Measurements from ENCODE around the gene THAP12. TPM values are rescaled to one million over a fixed set of nuclear protein-coding genes. Genes with fewer than 3 reads are reported as not detected.
"Not testable (repeated sequence)": the region's sequence is repeated elsewhere in the genome, so short reads cannot be mapped to it uniquely, and the experiment has no call there.

THAP12 gene
- polyA plus RNA-seq, 1 donor (not counting 4 experiments of a cell fraction or from before 2014, with no cell fraction given), result 49.8 TPM

DNA sequence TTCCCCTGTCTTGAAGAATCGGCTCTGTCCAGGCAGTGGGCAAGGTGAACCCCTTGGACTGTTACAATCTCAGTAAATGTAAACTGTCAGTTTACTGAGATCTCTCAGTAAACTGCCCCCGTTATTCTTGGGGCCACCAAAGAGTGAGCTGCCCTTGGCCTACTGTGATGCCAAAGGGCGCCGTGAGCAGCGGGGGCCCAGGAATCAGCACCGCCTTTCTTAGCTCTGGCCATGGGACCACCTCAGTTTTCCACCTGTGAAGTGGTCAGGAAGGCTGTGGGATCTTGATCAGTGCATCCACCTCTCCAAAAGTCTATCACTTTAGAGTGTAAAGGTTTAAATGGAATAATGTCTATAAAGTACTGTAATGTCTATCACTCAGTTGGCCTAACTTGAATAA is 57.1 kb downstream of the THAP12 start:
- FAIRE-seq, result no peak
- no peak overlapping the region for H3K9ac ChIP-seq (ENCODE audit: control insufficient read depth, extremely low read depth, insufficient read depth, low read length)
- DNase-seq (ENCODE audit: low read depth, low spot score), result no peak
- no peak overlapping the region for H3K27ac ChIP-seq (ENCODE audit: control insufficient read depth, insufficient read depth, low read length)
- peaks cover 12% of the 10 kb centered on the region for H3K27me3 ChIP-seq (ENCODE audit: control insufficient read depth, extremely low read depth, insufficient read depth, low read length)
- TF ChIP-seq, protein P1, sequence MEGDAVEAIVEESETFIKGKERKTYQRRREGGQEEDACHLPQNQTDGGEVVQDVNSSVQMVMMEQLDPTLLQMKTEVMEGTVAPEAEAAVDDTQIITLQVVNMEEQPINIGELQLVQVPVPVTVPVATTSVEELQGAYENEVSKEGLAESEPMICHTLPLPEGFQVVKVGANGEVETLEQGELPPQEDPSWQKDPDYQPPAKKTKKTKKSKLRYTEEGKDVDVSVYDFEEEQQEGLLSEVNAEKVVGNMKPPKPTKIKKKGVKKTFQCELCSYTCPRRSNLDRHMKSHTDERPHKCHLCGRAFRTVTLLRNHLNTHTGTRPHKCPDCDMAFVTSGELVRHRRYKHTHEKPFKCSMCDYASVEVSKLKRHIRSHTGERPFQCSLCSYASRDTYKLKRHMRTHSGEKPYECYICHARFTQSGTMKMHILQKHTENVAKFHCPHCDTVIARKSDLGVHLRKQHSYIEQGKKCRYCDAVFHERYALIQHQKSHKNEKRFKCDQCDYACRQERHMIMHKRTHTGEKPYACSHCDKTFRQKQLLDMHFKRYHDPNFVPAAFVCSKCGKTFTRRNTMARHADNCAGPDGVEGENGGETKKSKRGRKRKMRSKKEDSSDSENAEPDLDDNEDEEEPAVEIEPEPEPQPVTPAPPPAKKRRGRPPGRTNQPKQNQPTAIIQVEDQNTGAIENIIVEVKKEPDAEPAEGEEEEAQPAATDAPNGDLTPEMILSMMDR (optimal IDR thresholded peaks at IDR 0.05 in 1 of 3, IDR thresholded peaks at IDR 0.05 in 1 of 3, conservative IDR thresholded peaks at IDR 0.05 in 1 of 3; ENCODE audit: extremely low read depth in 1 of 3, insufficient read depth in 2 of 3, low read length in 3 of 3), result no peak
- TF ChIP-seq EZH2 (IDR thresholded peaks at IDR 0.05; ENCODE audit: low read length), result no peak
- H3K9me1 ChIP-seq (ENCODE audit: control insufficient read depth, extremely low read depth, insufficient read depth, low read length), result no peaks in the 10 kb centered on the region
- no peaks in the 10 kb centered on the region for H4K20me1 ChIP-seq (ENCODE audit: control insufficient read depth, extremely low read depth, insufficient read depth, low read length)
- no peak overlapping the region for H3K4me3 ChIP-seq (ENCODE audit: control insufficient read depth in 2 of 3, extremely low read depth in 1 of 3, insufficient read depth in 2 of 3, low read depth in 1 of 3, low read length in 3 of 3)
- H2AFZ ChIP-seq (ENCODE audit: control insufficient read depth, low read length), result no peak overlapping the region
- H3K9me3 ChIP-seq (ENCODE audit: control insufficient read depth, low read depth, low read length), result no peaks in the 10 kb centered on the region
- no peak overlapping the region for H3K4me2 ChIP-seq (ENCODE audit: control insufficient read depth, extremely low read depth, insufficient read depth, low read depth, low read length)
- H3K4me1 ChIP-seq (ENCODE audit: control insufficient read depth, extremely low read depth, insufficient read depth, low read length), result peaks cover 11% of the 10 kb centered on the region
- no peaks in the 10 kb centered on the region for H3K36me3 ChIP-seq (ENCODE audit: control insufficient read depth in 2 of 2, extremely low read depth in 1 of 2, insufficient read depth in 2 of 2, low read length in 2 of 2)
- dilution Hi-C loops (cut with MboI; ENCODE audit: extremely low pct_ligation_motif_present, low sequenced_read_pairs), result no loop called here
- no peaks in the 10 kb centered on the region for H3K79me2 ChIP-seq (ENCODE audit: control insufficient read depth, insufficient read depth, low read length)

DNA sequence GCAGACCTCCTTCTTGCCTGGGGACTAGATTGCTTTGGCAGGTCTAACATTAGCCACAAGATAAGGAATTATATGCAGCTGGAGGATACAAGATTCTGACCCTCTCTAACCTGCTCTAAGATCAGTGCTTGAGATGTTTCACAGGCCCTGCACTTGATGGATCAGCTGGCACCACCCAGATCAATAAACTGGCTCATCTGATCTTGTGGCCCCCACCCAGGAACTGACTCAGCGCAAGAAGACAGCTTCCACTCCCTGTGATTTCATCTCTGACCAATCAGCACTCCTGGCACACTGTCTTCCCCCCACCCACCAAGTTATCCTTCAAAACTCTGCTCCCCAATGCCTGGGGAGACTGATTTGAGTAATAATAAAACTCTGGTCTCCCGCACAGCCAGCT is 57.6 kb downstream of the THAP12 start:
- peaks cover 12% of the 10 kb centered on the region for H3K27me3 ChIP-seq (ENCODE audit: control insufficient read depth, extremely low read depth, insufficient read depth, low read length)
- H3K9ac ChIP-seq (ENCODE audit: control insufficient read depth, extremely low read depth, insufficient read depth, low read length), result not testable (repeated sequence)
- FAIRE-seq, result peak; percentile 13

DNA sequence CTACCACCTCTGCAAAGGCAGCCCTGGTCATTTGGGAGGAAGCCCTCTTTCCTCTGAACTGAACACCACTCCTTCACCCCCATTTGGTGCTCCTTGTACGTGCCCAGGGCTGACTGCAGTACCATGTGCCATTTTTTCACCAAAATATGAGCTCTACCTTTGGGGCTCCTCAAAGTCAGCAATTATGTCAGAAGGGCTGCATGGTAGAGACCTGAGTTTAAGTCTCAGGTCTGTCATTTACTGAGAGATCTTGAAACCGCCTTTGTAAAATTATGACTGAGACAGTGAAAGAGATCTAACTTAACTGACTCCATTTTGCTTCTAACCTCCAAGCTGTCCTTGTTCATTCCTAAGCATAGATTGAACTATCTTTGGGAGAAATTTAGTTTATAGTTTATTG is 58.0 kb downstream of the THAP12 start:
- TF ChIP-seq EZH2 (IDR thresholded peaks at IDR 0.05; ENCODE audit: low read length), result no peak
- TF ChIP-seq, protein P1 (optimal IDR thresholded peaks at IDR 0.05 in 1 of 3, IDR thresholded peaks at IDR 0.05 in 1 of 3, conservative IDR thresholded peaks at IDR 0.05 in 1 of 3; ENCODE audit: extremely low read depth in 1 of 3, insufficient read depth in 2 of 3, low read length in 3 of 3), result no peak
- no peak for FAIRE-seq
- no peaks in the 10 kb centered on the region for H4K20me1 ChIP-seq (ENCODE audit: control insufficient read depth, extremely low read depth, insufficient read depth, low read length)
- no peak for DNase-seq (ENCODE audit: low read depth, low spot score)
- no peaks in the 10 kb centered on the region for H3K79me2 ChIP-seq (ENCODE audit: control insufficient read depth, insufficient read depth, low read length)
- peaks cover 12% of the 10 kb centered on the region for H3K27me3 ChIP-seq (ENCODE audit: control insufficient read depth, extremely low read depth, insufficient read depth, low read length)
- dilution Hi-C loops (cut with MboI; ENCODE audit: extremely low pct_ligation_motif_present, low sequenced_read_pairs), result no loop called here
- peak overlapping the region; percentile 48 for H3K4me2 ChIP-seq (ENCODE audit: control insufficient read depth, extremely low read depth, insufficient read depth, low read depth, low read length)
- no peak overlapping the region for H3K27ac ChIP-seq (ENCODE audit: control insufficient read depth, insufficient read depth, low read length)
- no peak overlapping the region for H3K9ac ChIP-seq (ENCODE audit: control insufficient read depth, extremely low read depth, insufficient read depth, low read length)
- H2AFZ ChIP-seq (ENCODE audit: control insufficient read depth, low read length), result no peak overlapping the region
- H3K4me1 ChIP-seq (ENCODE audit: control insufficient read depth, extremely low read depth, insufficient read depth, low read length), result peaks cover 11% of the 10 kb centered on the region
- no peak overlapping the region for H3K4me3 ChIP-seq (ENCODE audit: control insufficient read depth in 2 of 3, extremely low read depth in 1 of 3, insufficient read depth in 2 of 3, low read depth in 1 of 3, low read length in 3 of 3)
- no peaks in the 10 kb centered on the region for H3K9me1 ChIP-seq (ENCODE audit: control insufficient read depth, extremely low read depth, insufficient read depth, low read length)
- H3K9me3 ChIP-seq (ENCODE audit: control insufficient read depth, low read depth, low read length), result no peaks in the 10 kb centered on the region
- no peaks in the 10 kb centered on the region for H3K36me3 ChIP-seq (ENCODE audit: control insufficient read depth in 2 of 2, extremely low read depth in 1 of 2, insufficient read depth in 2 of 2, low read length in 2 of 2)

More for the DNA sequence above, 57.6 kb downstream of the THAP12 start:
- H3K9me3 ChIP-seq (ENCODE audit: control insufficient read depth, low read depth, low read length); H4K20me1 ChIP-seq (ENCODE audit: control insufficient read depth, extremely low read depth, insufficient read depth, low read length); H3K4me3 ChIP-seq (ENCODE audit: control insufficient read depth in 2 of 3, extremely low read depth in 1 of 3, insufficient read depth in 2 of 3, low read depth in 1 of 3, low read length in 3 of 3); dilution Hi-C loops (cut with MboI; ENCODE audit: extremely low pct_ligation_motif_present, low sequenced_read_pairs); DNase-seq (ENCODE audit: low read depth, low spot score); H3K9me1 ChIP-seq (ENCODE audit: control insufficient read depth, extremely low read depth, insufficient read depth, low read length); H3K36me3 ChIP-seq (ENCODE audit: control insufficient read depth in 2 of 2, extremely low read depth in 1 of 2, insufficient read depth in 2 of 2, low read length in 2 of 2); H3K27ac ChIP-seq (ENCODE audit: control insufficient read depth, insufficient read depth, low read length); H2AFZ ChIP-seq (ENCODE audit: control insufficient read depth, low read length); H3K4me2 ChIP-seq (ENCODE audit: control insufficient read depth, extremely low read depth, insufficient read depth, low read depth, low read length); H3K79me2 ChIP-seq (ENCODE audit: control insufficient read depth, insufficient read depth, low read length): not testable (repeated sequence)
- H3K4me1 ChIP-seq (ENCODE audit: control insufficient read depth, extremely low read depth, insufficient read depth, low read length), result peaks cover 11% of the 10 kb centered on the region

Data from keratinocyte (primary cell).